ENCODE measurements around the gene ZNF84. TPM values are rescaled to one million over a fixed set of nuclear protein-coding genes. Genes with fewer than 3 reads are reported as not detected.

Gene ZNF84
- 22.0 and 27.2 TPM in 2 replicates for total RNA-seq (2014; rRNA removed; shearing (Covaris generic))
- polyA plus RNA-seq (2015; cell fraction: cytosol; rRNA removed) = 9.3 and 13.7 TPM in 2 replicates
- polyA plus RNA-seq (2015; cell fraction: nucleus; rRNA removed) = 91.3 and 104 TPM in 2 replicates

DNA sequence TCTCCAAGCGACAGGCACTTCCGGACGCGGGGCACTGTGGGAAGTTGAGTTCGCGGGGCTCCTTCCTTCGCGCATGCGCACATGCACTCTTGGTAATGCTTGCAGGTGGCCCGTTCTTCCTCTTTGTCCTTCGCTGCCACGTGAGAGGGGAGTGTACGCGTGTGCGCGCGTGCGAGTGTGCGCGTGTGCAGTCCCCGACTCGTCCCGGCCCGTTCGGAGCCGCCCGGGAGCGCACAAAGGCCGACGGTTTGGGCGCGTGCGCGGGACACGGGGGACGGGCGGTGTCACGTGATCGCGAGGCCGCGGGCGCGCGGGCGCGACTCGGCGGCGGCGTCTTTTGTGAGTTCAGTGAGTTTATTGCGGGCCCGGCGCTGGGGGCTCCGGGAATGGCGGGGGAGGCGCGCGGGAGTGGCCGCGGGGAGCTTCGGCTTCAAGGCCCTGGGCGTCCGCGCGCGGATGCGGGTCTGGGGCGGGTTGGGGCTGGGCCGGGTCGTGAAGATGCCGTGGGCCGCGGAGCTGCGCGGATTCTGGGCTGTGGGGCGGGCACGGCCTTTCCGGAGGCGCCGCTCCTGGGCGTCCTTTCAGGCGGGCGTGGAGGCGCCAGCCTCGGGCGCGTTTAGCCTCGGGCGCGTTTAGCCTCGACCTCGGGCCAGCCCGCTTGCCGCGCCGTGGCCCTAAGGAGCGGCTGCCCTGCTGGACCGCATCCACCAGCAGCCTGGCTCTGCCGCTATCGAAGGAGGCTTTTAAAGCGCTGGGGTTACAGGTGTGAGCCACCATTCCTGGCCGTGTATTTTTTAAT lies at the start of gene ZNF84:
Gene ZNF84 (plus strand): TSS at position 303 of the 799 bp plus-strand sequence. CDS start 3,959 bp downstream, outside the sequence.
- DNase-seq (ENCODE audit: low read depth, low spot score) = peak; percentile 99
- in situ Hi-C loops (cut with HindIII; ENCODE audit: low pct_unique_long_range_greater_than_20kb, low sequenced_read_pairs) = no loop called here

GRCh38 chr12:132998741-132999140 lies 38.6 kb upstream of the ZNF84 start:
- no peak for DNase-seq (ENCODE audit: low read depth, low spot score)
- in situ Hi-C loops (cut with HindIII; ENCODE audit: low pct_unique_long_range_greater_than_20kb, low sequenced_read_pairs) = no loop called here

GRCh38 chr12:133010657-133011297 lies 26.5 kb upstream of the ZNF84 start:
- DNase-seq (ENCODE audit: low read depth, low spot score) = no peak
- in situ Hi-C loops (cut with HindIII; ENCODE audit: low pct_unique_long_range_greater_than_20kb, low sequenced_read_pairs) = no loop called here

DNA sequence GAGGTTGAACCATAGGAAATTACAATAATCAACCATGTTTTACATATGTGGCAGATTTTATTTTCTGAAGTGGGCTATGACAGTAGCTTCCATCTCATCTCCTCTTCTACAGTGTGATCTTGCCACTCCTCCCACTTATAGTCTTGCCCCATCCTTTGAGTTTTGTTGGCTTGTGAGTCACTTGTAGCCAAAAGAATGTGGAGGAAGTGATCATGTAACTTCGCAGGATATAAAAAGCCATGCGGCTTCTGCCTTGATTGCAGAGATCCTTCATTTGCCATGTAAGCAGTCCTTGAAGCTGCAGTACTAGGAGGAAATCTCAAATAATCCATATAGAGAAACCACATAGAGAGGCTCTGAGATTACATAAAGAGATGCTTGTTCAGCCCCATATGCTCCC lies 13.7 kb upstream of the ZNF84 start:
- in situ Hi-C loops (cut with HindIII; ENCODE audit: low pct_unique_long_range_greater_than_20kb, low sequenced_read_pairs) = no loop called here
- DNase-seq (ENCODE audit: low read depth, low spot score) = no peak

DNA sequence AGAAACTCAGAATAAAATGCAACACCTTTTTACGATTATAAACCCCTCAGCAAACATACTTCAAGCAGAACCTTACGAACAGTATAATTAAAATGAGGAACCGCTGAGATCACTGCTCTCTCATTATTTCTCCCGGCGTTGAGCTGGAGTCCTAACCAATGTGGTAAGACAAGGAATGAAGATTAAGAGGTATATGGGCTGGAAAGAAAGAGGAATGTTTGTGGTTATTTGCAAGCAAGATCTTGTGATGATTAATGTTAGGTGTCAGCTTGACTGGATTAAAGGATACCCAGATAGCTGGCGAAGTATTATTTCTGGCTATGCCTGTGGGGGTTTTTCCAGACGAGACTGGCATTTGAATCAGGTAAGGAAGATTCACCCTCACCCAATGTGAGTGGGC lies 10.3 kb upstream of the ZNF84 start:
- in situ Hi-C loops (cut with HindIII; ENCODE audit: low pct_unique_long_range_greater_than_20kb, low sequenced_read_pairs) = no loop called here
- DNase-seq (ENCODE audit: low read depth, low spot score) = no peak

DNA sequence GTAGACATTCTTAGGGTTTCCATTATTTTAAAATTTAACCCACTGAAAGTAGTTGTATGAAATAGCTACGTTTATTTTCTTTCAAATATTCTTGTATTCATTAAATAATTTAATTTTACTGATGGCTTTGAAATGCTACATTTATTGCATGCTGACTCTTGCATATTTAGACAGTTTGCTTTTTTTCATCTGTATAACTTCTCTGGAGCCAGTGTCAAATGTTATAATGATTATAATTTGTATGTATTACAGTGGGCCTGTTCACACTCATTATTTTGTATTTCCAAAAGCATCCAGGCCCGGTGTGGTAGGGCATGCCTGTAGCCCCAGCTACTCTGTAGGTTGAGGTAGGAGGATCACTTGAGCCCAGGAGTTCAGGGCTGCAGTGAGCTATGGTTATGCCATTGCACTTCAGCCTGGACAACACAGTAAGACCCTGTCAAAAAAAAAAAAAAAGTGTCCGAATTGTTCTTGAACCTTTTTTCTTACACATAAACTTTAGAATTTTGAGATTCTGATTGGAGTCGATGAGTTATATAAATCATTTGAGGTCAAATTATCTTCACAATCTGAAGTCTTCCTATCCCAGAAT lies 905 bp downstream of the ZNF84 start:
- in situ Hi-C loops (cut with HindIII; ENCODE audit: low pct_unique_long_range_greater_than_20kb, low sequenced_read_pairs) = no loop called here
- DNase-seq (ENCODE audit: low read depth, low spot score) = no peak

- in situ Hi-C loops (cut with HindIII; ENCODE audit: low pct_unique_long_range_greater_than_20kb, low sequenced_read_pairs) = no loop called here
- no peak for DNase-seq (ENCODE audit: low read depth, low spot score)
These were observed 9.4 kb downstream of the ZNF84 start for GRCh38 chr12:133046698-133047097.

GRCh38 chr12:133057446-133057845 lies 20.1 kb downstream of the ZNF84 start:
- in situ Hi-C loops (cut with HindIII; ENCODE audit: low pct_unique_long_range_greater_than_20kb, low sequenced_read_pairs) = no loop called here

DNA sequence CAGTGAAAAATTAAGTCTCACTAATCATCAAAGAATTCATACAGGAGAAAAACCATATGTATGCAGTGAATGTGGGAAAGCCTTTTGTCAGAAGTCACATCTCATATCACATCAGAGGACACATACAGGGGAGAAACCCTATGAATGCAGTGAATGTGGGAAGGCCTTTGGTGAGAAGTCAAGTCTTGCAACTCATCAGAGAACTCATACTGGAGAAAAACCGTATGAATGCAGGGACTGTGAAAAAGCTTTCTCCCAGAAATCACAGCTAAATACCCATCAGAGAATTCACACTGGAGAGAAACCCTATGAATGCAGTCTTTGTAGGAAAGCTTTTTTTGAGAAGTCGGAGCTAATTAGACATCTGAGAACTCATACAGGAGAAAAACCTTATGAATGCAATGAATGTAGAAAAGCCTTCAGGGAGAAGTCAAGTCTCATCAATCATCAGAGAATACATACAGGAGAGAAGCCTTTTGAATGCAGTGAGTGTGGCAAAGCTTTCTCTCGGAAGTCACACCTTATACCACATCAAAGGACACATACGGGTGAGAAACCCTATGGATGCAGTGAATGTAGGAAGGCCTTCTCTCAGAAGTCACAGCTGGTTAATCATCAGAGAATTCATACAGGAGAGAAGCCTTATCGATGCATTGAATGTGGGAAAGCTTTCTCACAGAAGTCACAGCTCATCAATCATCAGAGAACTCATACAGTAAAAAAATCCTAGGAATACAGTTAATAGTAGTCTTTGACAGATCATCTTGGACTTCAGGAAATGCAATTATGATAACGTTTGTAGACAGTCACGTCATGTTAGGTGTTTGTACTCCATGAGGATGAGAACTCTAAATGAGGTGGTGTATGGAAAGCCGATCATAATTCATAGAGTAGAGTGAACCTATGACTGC lies 21.1 kb downstream of the ZNF84 start:
- in situ Hi-C loops (cut with HindIII; ENCODE audit: low pct_unique_long_range_greater_than_20kb, low sequenced_read_pairs) = no loop called here
- no peak for DNase-seq (ENCODE audit: low read depth, low spot score)

More at GRCh38 chr12:133057446-133057845, 20.1 kb downstream of the ZNF84 start:
- no peak for DNase-seq (ENCODE audit: low read depth, low spot score)

GRCh38 chr12:133061954-133062353 lies 24.6 kb downstream of the ZNF84 start:
- in situ Hi-C loops (cut with HindIII; ENCODE audit: low pct_unique_long_range_greater_than_20kb, low sequenced_read_pairs) = no loop called here
- DNase-seq (ENCODE audit: low read depth, low spot score) = no peak

DNA sequence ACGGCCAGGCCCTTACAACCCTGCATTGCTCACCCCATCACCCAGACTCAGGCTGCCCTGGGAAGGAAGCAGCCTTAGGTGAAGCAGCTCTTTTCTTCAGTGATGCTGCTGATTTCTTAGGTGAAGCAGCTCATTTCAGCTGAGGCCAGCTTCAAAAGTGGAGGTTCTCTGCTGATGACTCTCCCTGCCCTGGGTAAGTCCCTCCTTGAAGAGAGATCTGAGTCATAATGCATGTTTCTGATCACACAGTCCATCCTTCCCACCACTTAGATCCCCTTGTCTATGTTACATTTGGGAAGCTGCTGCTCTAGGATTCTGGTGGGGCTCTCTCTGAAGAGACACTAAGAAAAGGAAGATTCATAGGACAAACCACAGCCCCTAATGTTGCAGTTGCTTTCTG lies 26.2 kb downstream of the ZNF84 start:
- in situ Hi-C loops (cut with HindIII; ENCODE audit: low pct_unique_long_range_greater_than_20kb, low sequenced_read_pairs) = no loop called here
- no peak for DNase-seq (ENCODE audit: low read depth, low spot score)

GRCh38 chr12:133073836-133074235 lies 36.5 kb downstream of the ZNF84 start:
- in situ Hi-C loops (cut with HindIII; ENCODE audit: low pct_unique_long_range_greater_than_20kb, low sequenced_read_pairs) = no loop called here
- DNase-seq (ENCODE audit: low read depth, low spot score) = no peak

DNA sequence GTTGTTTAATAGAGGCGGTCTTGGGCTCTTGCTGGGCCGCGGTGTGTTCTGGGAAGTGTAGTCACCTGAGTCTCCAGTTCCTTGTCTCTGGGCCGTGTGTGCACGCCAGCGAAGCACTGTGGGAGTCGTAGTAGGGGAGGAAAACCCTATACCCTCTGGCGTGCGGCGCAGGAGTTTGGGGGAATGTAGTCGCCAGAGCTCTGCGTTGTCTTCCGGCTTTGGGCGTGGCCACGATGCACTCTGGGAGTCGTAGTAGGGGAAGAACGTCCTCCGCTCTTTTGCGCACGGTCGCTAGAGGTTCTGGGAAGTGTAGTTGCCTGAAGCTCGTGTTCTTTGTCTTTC lies 42.7 kb downstream of the ZNF84 start:
- in situ Hi-C loops (cut with HindIII; ENCODE audit: low pct_unique_long_range_greater_than_20kb, low sequenced_read_pairs) = no loop called here
- peak; percentile 100 for DNase-seq (ENCODE audit: low read depth, low spot score)

DNA sequence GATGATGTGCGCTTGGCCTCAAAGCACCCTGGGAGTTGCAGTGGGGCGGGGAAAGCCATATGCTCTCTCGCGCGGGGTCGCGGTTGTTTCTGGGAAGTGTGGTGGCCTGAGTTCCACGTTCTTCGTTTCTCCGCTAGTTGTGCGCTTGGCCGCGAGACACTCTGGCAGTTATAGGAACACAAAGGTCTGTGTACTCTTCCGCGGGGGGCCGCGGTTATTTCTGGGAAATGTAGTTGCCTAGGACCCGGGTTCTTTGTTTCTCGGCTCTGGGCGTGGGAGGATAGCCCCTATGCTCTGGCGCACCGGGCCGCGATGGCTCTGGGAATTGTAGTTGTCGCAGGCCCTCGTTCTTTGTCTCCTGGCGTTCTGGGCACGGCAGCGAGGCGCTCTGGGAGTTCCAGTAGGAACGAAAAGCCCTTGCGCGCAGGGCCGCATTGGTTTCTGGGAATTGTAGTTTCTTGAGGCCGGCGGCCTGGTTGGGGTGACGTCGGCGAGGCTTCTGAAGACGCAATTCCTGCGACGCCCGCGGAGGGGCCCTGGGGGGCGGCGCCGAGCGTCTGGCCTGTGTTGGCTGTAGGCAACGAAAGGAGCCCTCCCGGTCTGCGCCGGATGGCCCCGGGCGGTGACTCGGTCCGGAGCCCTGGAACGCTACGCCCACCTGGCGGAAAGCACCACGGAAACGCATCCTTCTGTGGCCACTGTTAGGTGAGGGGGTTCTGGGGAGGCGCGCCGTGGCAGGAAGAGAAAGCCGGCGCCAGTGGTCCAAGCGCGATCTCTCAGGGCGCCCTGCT lies 43.3 kb downstream of the ZNF84 start, which contains the start of gene ZNF140:
Gene ZNF140 (plus strand): TSS at position 556 of the 791 bp plus-strand sequence. CDS start 398 bp downstream, outside the sequence.
- in situ Hi-C loops (cut with HindIII; ENCODE audit: low pct_unique_long_range_greater_than_20kb, low sequenced_read_pairs) = no loop called here
- DNase-seq (ENCODE audit: low read depth, low spot score) = peak; percentile 96

GRCh38 chr12:133081159-133081780 lies 44.0 kb downstream of the ZNF84 start:
- in situ Hi-C loops (cut with HindIII; ENCODE audit: low pct_unique_long_range_greater_than_20kb, low sequenced_read_pairs) = no loop called here
- DNase-seq (ENCODE audit: low read depth, low spot score) = no peak

DNA sequence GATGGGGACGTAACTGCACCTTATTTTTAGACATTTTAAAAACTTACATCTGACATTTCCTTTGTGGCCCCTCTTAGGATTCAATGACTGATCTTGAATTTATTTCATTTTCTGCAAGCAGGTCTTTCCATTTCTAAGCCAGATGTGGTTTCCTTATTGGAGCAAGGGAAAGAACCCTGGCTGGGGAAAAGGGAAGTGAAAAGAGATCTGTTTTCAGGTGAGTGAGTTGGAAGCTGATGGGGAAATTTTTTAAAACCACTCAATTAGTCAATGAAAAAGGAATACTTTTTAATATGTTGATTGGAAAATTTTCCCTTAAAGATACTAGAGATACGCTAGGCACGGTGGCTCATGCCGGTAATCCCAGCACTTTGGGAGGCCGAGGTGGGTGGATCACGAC lies 46.0 kb downstream of the ZNF84 start:
- no peak for DNase-seq (ENCODE audit: low read depth, low spot score)
- in situ Hi-C loops (cut with HindIII; ENCODE audit: low pct_unique_long_range_greater_than_20kb, low sequenced_read_pairs) = no loop called here

Data from SK-MEL-5 (cell line).